ENCODE results near the gene SPEM1.

Gene SPEM1

GRCh38 chr17:7393613-7394451, 26.3 kb upstream of the SPEM1 start:
- Histone ChIP-seq H3K36me3 (replicated peaks; ENCODE audit: low read depth, low read length) (no peaks in the 10 kb centered on the region), H3K9ac (ENCODE audit: low read length) (peak overlapping the region; percentile 71), H3K79me2 (ENCODE audit: low read length) (no peaks in the 10 kb centered on the region), H3K27ac (ENCODE audit: low read length) (no peak overlapping the region), H3K4me3 (ENCODE audit: low read length) (peak overlapping the region; percentile 82), H2AFZ (ENCODE audit: low read depth, low read length) (peak overlapping the region; percentile 71; the same call in 1 of the 2 replicates), H3K4me2 (ENCODE audit: low read length) (peak overlapping the region; percentile 88), H3K9me3 (ENCODE audit: insufficient read depth, low read length) (no peaks in the 10 kb centered on the region), H3K4me1 (ENCODE audit: low read length) (peaks cover 7% of the 10 kb centered on the region; the same call in 1 of the 2 replicates), H3K27me3 (ENCODE audit: low read depth, low read length) (no peaks in the 10 kb centered on the region), H4K20me1 (ENCODE audit: insufficient read depth, low read length) (no peaks in the 10 kb centered on the region)
- TF ChIP-seq CTCF (IDR thresholded peaks at IDR 0.05; ENCODE audit: low read depth, low read length) (peak; percentile 16; the same call in 1 of the 2 replicates), EZH2phosphoT487 (IDR thresholded peaks at IDR 0.05; ENCODE audit: low read depth) (no peak)

- H4K20me1 ChIP-seq (ENCODE audit: insufficient read depth, low read length): no peaks in the 10 kb centered on the region
- H3K36me3 ChIP-seq (replicated peaks; ENCODE audit: low read depth, low read length): no peaks in the 10 kb centered on the region
- H2AFZ ChIP-seq (ENCODE audit: low read depth, low read length): peak within 1 kb of the TSS; percentile 71; the same call in 1 of the 2 replicates
- no peaks in the 10 kb centered on the region for H3K79me2 ChIP-seq (ENCODE audit: low read length)
- peak within 1 kb of the TSS; percentile 82 for H3K4me3 ChIP-seq (ENCODE audit: low read length)
- peak within 1 kb of the TSS; percentile 71 for H3K9ac ChIP-seq (ENCODE audit: low read length)
- no peaks in the 10 kb centered on the region for H3K27me3 ChIP-seq (ENCODE audit: low read depth, low read length)
- no peaks in the 10 kb centered on the region for H3K9me3 ChIP-seq (ENCODE audit: insufficient read depth, low read length)
- 0 out of 2 replicates have a peak within 1 kb of the TSS, but pooled peaks have one; percentile 6 for H3K27ac ChIP-seq (ENCODE audit: low read length)
- H3K4me1 ChIP-seq (ENCODE audit: low read length): peaks cover 7% of the 10 kb centered on the region; the same call in 1 of the 2 replicates
- H3K4me2 ChIP-seq (ENCODE audit: low read length): peak within 1 kb of the TSS; percentile 94
- TF ChIP-seq EZH2phosphoT487 (IDR thresholded peaks at IDR 0.05; ENCODE audit: low read depth): no peak
- TF ChIP-seq CTCF (IDR thresholded peaks at IDR 0.05; ENCODE audit: low read depth, low read length): no peak
These were observed 25.5 kb upstream of the SPEM1 start, which contains the start of gene PLSCR3 for GRCh38 chr17:7394452-7395191. TSS of gene PLSCR3 (minus strand) at chr17:7394525. CDS start at chr17:7394110, 415 bp downstream.

DNA sequence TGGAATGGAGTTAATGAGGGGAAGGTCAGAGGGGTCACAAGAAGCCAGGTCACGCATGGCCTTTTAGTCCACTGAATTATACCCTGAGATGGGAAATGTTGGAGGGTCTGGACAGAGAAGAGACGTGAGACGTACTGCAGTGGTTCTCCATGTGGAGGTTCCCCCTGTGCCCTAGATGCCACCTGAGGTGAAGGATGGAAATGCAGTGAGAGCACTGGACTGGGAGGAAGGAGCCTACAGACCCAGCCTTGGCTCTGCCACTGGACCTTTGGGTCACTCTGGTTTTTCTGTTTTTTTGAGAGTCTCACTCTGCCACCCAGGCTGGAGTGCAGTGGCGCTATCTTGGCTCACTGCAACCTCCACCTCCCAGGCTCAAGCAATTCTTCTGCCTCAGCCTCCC, 24.0 kb upstream of the SPEM1 start:
- no peak for TF ChIP-seq CTCF (IDR thresholded peaks at IDR 0.05; ENCODE audit: low read depth, low read length)
- TF ChIP-seq EZH2phosphoT487 (IDR thresholded peaks at IDR 0.05; ENCODE audit: low read depth): no peak
- Histone ChIP-seq H3K27me3 (ENCODE audit: low read depth, low read length) (no peaks in the 10 kb centered on the region), H3K9me3 (ENCODE audit: insufficient read depth, low read length) (no peaks in the 10 kb centered on the region), H3K4me2 (ENCODE audit: low read length) (no peak overlapping the region), H4K20me1 (ENCODE audit: insufficient read depth, low read length) (no peaks in the 10 kb centered on the region), H3K27ac (ENCODE audit: low read length) (no peak overlapping the region), H2AFZ (ENCODE audit: low read depth, low read length) (no peak overlapping the region), H3K79me2 (ENCODE audit: low read length) (no peaks in the 10 kb centered on the region), H3K9ac (ENCODE audit: low read length) (no peak overlapping the region), H3K4me1 (ENCODE audit: low read length) (peaks cover 7% of the 10 kb centered on the region; the same call in 1 of the 2 replicates), H3K36me3 (replicated peaks; ENCODE audit: low read depth, low read length) (no peaks in the 10 kb centered on the region), H3K4me3 (ENCODE audit: low read length) (no peak overlapping the region)

- Histone ChIP-seq H3K4me2 (ENCODE audit: low read length) (no peak overlapping the region), H3K9ac (ENCODE audit: low read length) (no peak overlapping the region), H3K36me3 (replicated peaks; ENCODE audit: low read depth, low read length) (no peaks in the 10 kb centered on the region), H3K27me3 (ENCODE audit: low read depth, low read length) (no peaks in the 10 kb centered on the region), H4K20me1 (ENCODE audit: insufficient read depth, low read length) (no peaks in the 10 kb centered on the region), H3K4me1 (ENCODE audit: low read length) (peaks cover 8% of the 10 kb centered on the region), H3K79me2 (ENCODE audit: low read length) (no peaks in the 10 kb centered on the region), H2AFZ (ENCODE audit: low read depth, low read length) (no peak overlapping the region), H3K27ac (ENCODE audit: low read length) (no peak overlapping the region), H3K9me3 (ENCODE audit: insufficient read depth, low read length) (no peaks in the 10 kb centered on the region), H3K4me3 (ENCODE audit: low read length) (no peak overlapping the region)
- no peak for TF ChIP-seq CTCF (IDR thresholded peaks at IDR 0.05; ENCODE audit: low read depth, low read length)
- TF ChIP-seq EZH2phosphoT487 (IDR thresholded peaks at IDR 0.05; ENCODE audit: low read depth): no peak
These were observed 21.5 kb upstream of the SPEM1 start for GRCh38 chr17:7398612-7399011.
